ENCODE measurements around the gene GLI3.
A peak's percentile ranks its signal among the peaks of the same experiment; 100 is the strongest.

Gene GLI3

DNA sequence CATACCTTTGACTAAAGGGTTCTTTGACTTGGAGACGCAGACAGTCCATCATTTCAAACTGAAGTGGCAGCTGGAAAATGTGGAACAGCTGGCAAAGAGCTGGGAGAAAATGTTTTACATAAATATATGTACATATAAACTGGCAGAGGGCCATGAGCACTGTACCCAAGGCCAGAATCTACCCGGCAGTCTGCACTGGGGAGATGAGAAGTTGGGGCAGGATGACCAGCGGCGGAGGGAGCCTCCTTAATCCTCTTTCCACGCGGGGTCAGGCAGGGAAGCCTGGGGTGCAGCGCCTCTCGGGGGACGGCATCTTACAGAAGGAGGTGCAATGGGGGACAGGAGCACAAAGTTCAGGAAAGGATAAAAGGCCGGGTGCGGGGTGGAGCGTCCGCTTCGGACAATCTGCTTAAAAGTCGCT is 1.3 kb downstream of the GLI3 start:
- no peak for DNase-seq

DNA sequence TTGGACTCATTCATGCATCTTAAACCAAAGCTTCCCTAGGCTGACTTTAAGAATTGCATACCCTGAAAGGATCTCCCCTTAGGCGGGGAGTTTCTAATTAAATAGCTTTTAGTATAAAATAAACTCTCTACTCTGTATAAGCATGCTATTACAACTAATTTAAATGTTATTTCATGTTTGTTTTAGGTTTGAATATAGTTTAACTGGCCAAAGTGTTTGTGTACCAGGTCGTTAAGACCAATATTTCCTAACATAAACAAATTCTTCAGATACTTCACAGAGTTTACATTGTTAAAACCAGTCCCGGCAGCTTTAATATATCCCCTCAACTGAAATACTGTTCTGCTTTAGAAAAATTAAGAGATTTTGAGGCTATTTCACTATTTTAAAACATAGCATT is 2.3 kb downstream of the GLI3 start:
- no peak for DNase-seq

DNA sequence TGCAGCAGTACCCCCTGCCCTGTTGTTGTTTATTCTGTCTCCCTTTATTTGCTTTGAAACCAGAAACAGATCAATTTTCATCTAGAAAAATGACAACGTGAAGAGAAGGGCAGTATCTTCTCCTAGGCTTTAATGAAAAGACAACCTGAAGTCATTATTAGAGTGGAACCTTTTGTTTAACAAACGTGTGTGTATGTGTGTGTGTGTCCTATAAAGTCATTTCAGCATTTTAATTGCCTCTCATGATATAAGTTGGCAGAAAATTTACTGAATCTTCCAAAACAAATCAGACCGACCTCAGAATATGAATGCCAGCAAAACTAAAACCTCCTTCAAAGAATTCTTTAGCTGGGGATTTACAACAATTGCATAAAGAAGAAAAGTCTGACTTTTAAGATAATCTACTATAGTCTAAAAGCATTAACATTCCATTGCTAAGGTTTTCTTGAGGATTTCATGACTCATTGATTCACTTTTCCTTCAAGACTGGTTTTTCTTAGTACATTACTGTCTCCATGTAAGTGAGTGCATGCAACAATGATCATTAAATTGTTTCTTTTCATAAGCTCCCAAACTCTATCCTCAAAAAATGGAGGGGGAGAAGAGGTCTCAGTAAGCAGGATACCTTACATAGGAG is 3.2 kb downstream of the GLI3 start:
- no peak for DNase-seq

DNA sequence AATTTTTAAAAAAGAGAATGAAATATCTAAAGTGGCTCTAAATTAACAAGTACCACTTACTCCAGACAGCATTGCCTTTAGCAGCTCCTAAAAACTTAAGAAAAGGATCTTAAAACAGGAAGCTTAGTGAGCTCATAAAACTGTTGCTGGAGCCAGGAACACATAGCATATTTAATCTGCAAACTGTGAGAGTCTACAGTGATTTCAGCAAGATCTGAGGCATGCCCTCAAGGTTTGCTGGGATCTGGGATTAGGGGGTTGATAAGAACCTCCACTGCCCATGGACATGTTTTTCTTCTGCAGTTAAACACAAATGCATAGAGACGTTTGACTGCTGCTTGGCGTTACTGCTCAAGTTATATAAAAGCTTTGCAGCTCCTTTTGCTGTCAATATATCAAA is 3.8 kb downstream of the GLI3 start:
- no peak for DNase-seq

DNA sequence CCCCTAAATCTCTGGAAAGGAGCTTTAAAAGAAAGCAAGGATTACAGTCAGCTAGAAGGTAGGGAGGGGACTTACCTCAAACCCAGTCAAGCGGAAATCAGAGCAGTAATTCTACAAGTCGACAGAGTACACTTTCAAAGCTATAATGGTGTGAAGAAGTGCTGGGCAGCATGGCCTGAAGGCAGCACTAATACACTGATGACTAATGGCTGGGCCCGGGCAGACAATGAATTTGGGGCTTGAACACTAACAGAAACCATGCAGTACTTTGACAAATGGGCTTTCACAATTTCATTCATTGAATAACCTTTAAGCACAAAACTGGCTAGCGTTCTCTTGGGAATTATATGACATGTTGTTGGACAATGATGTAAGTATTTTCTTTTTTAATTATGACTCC is 4.7 kb downstream of the GLI3 start:
- DNase-seq = no peak

DNA sequence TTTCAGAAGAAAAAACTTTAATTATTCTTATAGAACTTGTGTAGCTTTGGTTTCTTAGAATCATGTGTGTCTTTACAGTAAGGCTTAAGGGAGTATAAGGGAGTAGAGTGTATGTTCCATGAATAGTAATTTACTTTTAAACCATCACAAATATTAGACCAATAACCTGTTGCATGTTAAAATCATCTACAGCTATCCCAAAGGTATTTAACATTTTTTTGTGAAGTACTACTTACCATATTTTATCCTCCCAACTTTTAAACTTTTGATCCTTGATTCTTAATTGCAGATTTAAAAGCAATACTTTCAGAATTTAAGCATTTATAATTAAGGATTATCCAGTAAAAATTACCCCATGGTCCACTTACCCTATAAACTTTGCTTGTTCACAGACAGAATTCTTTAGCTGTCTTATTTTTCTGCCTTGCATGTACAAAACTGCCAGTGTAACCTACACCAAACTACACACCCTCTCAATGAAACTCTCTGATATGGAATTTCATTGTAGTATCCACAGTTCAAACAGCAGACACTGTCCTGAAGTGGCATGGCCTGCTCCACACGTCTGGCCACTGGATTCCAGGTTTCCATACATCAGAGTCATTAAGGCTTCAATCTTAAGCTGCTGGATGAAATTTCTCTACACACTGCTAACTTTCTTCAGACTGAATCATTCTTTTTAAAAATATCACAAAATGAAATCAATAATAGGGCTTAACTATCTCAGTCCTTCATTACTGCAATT is 5.8 kb downstream of the GLI3 start:
- DNase-seq = no peak

DNA sequence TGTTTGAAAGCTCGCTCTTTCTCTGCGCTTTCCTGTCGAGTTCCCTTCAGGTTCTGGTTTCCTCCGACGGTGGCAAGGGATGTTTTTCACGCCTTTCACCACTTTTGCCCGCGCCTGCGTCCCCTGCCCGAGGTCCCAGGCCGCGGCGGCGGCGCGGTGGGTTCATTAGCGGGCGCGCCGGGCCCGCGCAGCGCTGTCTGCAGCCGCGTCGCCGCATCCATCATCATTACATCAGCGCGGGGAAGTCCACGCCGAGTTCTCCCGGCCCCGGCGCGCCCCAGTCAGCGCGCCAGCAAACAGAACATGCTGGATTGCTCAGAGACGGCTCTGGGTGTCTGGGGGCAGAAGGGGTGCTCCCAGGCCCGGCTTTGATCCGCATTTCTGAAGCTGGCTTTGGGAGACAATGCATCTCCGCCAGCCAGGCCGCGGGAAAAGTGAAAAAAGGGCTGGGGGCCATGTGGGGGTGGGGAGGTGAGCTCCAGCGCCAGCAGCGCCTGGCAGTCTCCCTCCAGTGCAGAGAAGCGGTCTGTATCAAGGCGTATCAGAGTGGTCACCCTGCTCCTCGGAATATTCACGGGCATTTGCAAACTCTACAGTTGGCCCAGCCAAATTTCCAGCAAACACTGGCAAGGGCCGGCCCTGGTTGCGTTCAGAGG is 8.9 kb downstream of the GLI3 start:
- DNase-seq = peak in 1 of 2 experiments; percentile 26

DNA sequence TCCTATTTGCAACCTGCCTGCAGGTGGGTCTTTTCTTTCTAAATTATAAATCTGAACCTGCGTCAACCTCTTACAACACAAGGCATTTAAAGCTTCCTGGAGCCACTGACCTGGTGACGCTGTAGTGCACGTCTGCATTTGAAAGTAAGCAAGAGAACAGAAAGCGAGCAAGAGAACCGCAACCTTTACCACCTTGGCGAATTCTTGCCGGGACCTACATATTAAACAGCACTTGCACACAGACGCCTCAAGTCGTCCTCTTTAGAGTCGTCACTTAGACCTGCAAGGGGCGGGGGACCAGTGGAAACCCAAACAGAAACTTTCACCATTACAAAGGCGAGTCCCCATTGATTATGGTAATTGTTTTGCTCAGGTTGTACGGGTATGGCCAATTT is 9.5 kb downstream of the GLI3 start:
- peak; percentile 24 to 26 for DNase-seq

DNA sequence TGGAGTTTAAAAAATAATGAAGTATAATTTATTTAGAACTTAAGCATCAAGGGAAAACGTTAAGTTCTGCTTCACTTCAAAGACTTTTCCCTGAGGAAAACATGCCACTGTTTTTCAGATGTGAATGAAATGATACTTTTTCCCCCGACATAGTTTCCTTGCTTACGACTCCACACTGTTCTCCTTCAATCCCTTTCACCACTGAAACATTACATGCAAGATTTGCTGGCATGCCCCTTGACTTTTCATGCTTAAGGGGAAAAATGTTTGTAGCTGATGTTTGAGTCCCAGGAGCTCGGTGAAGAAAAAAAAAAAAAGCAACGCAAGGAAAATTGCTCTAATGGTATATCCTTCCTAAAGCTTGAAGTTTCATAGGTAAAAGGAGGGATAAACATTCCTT is 10.0 kb downstream of the GLI3 start:
- DNase-seq = no peak

DNA sequence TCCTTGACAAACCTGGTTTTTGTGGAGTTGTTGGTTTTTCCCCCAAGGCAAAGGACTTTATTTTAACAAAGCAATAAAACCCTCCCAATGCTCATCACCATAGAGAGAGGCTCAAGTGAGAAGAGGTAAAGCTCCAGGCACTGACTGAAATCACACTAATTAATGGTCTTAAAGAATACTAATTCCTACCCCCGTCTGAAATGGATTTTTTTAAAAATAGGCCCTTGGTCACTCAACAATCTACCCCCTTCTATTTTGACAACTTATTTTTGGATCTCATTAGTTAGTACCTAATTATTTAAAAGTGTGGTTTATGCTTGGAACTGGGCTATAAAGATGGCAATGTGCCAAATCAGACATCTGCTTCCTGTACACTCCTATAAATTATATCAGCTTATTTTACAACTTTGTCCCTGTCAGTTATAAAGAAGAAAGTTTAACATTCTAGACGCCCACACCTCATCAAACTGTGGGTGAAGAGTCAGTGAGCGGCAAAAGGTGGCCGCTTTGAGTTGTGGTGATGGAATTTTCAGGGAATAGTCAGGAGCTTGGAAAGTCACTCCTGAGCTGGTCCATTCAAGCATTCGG is 10.6 kb downstream of the GLI3 start:
- DNase-seq = no peak

DNA sequence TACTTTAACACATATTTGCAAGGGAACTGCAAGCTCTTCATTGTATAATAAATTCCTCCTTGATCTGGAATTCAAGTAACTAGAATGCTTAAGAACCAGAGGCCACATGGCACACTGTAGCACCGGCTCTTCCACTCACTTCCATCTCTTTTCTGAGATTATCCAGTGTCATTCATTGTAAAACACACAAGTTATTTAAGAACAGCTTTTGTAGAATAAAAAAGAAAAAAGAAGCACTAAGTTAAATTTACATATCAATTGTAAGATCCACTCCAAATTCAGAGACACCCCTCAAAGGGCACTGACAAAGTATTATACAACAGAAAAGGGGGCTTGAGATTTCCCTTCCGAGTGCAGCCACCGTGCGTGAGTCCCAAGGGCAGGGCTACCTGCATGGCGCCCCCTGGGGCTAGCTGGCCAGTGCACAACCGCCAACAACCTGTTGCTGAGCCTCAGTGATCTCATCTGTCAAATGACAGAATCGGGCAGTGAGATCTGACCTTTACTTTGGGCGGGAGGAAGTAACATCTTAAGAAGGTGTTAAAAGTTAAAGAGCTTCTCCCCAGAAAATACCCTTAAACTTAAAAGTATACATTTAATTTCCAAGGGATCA is 12.5 kb downstream of the GLI3 start:
- DNase-seq = no peak

DNA sequence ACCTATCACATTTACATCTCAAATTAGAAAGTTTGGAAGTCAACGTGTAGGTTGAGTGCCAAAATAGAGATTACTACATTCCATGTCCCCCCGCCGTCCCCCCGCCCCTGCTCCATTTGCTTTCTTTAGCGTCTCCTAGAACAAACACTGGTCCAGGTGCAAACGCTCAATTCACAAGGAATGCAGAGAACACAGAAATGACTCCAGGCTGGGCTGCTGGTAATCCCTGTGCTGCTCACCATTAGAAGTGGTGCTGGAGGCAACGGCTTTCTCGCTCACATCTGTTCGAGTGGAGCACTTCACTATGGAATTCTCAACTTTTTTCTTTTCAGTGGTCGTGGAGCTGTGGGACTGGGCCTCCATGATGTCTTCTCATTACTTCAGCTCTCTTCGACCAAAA is 14.1 kb downstream of the GLI3 start:
- DNase-seq = no peak

DNA sequence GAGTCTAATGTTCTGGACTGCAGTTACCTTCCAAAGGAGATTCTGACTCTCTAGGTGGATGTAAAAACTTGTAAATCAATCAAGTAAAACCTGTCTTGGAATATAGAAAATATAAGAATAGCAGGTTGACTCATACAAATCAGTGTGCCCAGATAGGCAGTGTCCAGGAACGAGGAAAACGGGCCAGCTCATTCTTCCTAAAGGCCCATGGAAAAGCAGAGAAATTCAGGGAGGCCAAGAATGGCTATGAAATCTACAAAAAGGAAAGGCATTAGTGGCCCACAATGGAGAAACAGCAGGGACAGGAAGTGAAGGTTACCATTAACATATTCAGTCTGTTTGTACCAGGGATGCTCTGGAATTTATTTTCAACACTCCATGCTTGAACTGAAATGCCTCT is 14.9 kb downstream of the GLI3 start:
- DNase-seq = no peak

DNA sequence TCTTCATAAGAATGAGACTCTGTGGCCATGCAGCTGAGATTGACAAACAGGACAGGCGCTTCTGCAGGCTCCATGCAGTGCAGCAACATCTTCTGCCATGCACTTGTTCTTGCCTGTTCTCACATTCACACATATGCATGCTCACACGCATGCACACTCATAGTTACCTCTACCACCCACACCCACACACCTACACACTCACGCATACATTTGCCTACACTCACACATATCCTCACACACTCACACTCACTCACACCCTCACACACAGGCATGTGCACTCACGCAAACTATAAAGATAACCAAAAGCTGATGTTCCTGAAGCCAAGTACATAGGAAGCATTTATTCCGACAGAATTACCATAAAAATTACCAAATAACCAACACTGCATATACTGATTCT is 15.7 kb downstream of the GLI3 start:
- DNase-seq = no peak

DNA sequence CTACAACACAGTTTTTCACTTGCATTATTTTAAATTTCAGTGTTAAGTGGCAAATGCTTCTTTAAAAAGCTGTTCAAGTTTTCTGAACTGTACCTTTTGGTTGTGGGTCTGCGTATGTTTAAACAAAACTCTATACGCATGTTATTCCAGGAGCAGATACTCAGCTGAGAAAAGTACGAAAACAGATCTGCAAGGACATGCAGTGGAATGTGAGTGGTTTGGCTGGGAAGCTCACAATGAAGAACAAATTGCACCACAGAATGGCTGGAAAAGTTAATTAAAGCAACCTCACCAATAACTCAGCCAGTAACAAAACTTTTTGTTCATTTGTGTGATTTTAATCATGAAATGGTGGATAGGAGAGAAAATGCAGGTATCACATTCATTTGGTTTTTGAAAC is 17.6 kb downstream of the GLI3 start:
- DNase-seq = no peak

DNA sequence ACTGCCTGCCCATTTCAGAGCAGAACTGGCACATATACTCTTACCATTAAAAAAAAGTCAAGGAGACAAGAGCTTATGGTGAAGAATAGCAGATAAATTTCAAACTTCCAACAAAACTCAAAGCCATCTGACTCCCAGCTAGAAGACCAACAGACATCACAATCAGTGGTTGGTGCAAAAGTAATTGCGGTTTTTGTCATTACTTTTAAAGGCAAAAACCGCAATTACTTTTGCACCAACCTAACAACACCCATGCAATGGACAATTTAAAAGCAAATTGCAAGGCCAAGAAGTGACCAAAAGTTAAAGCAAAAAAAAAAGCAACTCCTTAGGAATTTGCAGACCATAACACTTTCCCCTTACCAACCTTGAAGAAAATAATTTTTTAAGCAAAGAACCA is 18.8 kb downstream of the GLI3 start:
- DNase-seq = no peak

DNA sequence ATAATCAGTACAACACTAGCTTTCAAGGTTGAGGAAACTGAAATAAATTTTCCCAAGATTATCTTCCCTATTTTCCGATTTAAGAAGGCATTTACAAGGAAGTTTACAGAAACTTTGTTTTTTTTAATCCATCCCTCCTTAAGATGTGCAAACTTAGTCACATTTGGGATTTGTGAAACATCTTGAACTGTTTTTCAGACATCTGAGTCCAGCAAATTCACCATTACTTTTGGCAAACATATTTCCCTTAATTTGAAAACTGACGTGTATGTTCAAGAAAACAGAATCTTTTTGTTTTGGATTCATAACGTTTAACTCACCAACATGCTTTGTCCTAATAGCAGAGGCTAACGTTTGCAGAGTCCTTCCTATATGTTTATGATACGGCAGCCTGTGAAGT is 19.5 kb downstream of the GLI3 start:
- no peak for DNase-seq

DNA sequence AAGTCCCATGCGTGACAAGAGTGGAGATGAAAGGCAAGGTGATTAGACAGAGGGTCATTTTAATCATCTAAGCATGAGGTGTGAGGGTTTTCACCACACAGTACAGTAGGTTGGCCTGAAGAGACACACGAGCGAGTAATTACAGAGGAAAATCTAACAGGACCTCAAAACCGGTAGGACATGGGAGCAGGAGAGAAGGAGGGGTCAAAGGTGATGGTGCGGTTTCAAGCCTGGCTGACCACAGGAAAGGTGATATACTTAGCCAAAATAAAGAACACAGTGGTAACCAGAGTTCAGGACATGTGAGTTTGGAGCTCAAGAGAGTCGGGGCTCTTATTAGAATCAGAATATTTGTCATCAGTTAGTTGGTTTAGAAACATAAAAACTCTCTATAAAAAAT is 20.0 kb downstream of the GLI3 start:
- no peak for DNase-seq

DNA sequence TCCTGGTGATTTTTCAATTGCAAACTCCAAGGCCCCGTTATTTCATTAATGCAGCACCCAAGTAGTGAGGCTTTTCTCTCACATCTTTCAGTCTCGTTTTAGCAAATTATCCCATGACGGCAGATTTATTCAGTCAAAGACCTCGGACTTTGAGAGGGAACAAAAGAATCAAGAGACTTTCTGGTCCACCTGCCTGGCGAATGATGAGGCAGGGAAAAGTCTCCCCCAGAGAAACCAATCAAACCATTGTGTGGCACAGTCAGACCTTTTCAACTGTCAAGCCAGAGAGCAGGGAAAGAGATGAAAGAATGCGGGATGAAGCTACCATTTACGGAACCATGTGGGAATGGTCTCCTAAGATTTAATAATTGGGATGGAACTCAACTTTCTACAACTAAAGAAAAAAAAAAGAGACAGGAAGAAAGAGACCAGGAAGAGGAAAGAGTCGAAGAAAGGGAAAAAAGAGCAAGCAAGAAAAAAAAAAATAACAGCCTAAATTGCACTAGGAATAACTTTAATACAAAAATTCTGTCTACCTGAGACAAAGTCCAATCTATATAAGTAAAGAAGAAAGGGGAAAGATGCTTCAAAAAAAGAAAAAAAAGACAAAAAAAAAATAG is 22.8 kb downstream of the GLI3 start:
- no peak for DNase-seq

DNA sequence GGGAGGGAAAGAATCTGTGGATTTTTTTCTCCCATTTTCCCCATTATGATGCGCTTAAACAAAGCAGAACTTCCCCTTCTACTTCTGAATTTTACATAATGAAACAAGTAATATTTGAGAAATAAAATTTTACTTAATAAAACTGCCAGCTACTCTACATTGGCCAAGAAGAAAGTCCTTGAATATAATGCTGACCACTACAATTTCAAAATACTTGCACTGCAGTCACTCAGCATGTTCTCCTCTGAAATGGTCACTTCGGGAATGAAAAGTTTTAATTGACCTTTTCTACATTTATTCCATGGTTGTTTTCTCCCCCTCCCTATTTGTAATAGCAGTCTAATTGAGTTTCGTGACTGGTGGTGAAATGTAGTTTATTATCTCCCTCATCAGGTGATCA is 23.9 kb downstream of the GLI3 start:
- DNase-seq = no peak

DNA sequence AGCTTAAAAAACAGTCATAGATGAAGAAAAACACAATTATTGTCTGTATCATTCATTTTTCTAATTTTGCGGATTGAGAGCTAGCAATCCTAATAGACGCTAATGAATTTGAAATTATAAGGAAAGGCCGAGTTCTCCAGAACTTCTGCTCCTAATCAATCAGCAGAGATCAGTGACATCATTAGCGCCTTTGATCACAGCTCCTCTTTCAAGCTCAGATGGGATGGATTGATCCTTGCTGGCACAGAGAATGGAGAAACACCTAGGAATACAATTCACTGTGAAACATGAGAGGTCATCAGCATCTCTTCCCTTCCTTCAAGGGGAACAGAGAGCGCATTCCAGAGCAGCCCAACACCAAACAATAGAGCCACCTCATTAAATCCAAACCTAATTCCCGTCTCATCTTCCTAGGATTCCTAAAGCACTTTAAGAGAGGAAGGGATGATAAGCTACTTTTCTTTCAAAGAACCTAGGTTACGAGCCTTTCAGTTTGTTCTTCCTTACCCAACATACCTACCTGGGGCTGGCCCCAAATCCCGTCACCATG is 24.4 kb downstream of the GLI3 start:
- no peak for DNase-seq

DNA sequence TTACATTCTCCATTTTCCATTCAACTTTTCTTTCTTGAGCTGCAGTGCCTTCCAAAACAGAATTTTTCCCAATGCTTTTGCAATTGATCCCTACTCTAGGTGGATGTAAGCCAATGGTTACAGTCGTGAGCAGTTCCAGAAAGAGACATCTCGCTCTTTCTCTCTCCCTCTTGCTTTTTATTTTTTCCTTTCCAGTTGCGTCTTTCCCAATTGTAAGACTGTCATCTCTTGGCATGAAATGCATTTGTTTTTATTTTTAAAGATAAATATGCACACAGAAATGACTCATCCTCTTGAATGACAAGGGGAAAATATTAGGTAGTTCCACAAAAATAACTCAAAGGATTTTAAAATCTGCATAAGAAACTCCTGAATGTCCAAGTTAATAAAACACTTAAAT is 25.1 kb downstream of the GLI3 start:
- DNase-seq = no peak

DNA sequence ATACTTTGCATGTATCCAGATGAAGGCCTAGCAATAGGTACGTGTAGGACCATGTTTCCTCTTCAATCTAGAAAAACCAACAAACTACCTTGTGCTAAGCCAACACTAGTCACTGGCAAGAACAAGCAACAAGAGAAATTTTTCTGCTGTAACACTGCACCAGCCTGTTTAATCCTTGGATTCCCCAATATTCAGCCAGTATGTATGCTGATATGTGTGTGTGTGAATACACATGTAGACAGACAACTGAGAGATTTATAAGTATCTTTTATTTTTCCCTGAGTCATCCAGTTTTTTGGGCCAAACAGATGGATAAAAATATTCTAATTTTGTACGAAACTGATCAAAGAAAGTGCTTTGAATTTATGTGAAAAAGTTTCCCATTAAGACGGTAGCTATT is 26.2 kb downstream of the GLI3 start:
- DNase-seq = no peak
